Mesenchymal stem cell (in vitro differentiated cells and primary cell): ENCODE data around the gene CYYR1.

Experiments
- DNase-seq: peaks from one replicate; pipeline ENCODE4 v3.0.0-alpha.2; 2013
- H2AFZ ChIP-seq: one replicate; pipeline ENCODE4 v1.6.1; 2013; ENCODE audit warnings: low read depth, mild to moderate bottlenecking, control low read depth, inconsistent platforms, low read length, moderate library complexity
- H2AK5ac ChIP-seq: 2 replicates; pipeline ENCODE4 v1.6.1; 2013; ENCODE audit warnings: low read length, moderate library complexity, mild to moderate bottlenecking, inconsistent platforms; ENCODE audit not compliant: severe bottlenecking
- H2BK120ac ChIP-seq: one replicate; pipeline ENCODE4 v1.6.1; 2013; ENCODE audit warnings: low read depth, mild to moderate bottlenecking, inconsistent platforms, low read length, moderate library complexity
- H2BK12ac ChIP-seq, 2 experiments: one replicate each; pipeline ENCODE4 v1.6.1; 2013; ENCODE audit warnings: inconsistent platforms in 2 of 2, low read length in 2 of 2, mild to moderate bottlenecking in 2 of 2, moderate library complexity in 2 of 2, control low read depth in 1 of 2
- H2BK15ac ChIP-seq: one replicate; pipeline ENCODE4 v1.6.1; 2013; ENCODE audit warnings: mild to moderate bottlenecking, low read depth, inconsistent platforms; ENCODE audit not compliant: poor library complexity, severe bottlenecking
- H2BK5ac ChIP-seq: 2 replicates; pipeline ENCODE4 v1.6.1; 2013; ENCODE audit warnings: low read depth, mild to moderate bottlenecking, low read length, control low read depth, inconsistent platforms; ENCODE audit not compliant: poor library complexity, severe bottlenecking
- H3K14ac ChIP-seq, 2 experiments: one replicate each; pipeline ENCODE4 v1.6.1; 2013; ENCODE audit warnings: inconsistent platforms in 2 of 2, low read length in 2 of 2, control low read depth in 1 of 2, mild to moderate bottlenecking in 1 of 2, moderate library complexity in 1 of 2
- H3K18ac ChIP-seq, 2 experiments: one replicate each; pipeline ENCODE4 v1.6.1; 2013; ENCODE audit warnings: inconsistent platforms in 2 of 2, low read length in 2 of 2, control low read depth in 1 of 2, low read depth in 1 of 2, mild to moderate bottlenecking in 1 of 2
- H3K23ac ChIP-seq, 2 experiments: one replicate each; pipeline ENCODE4 v1.6.1; 2013; ENCODE audit warnings: inconsistent platforms in 2 of 2, low read length in 2 of 2, mild to moderate bottlenecking in 2 of 2, moderate library complexity in 2 of 2, control low read depth in 1 of 2
- H3K27ac ChIP-seq: 2 replicates; pipeline ENCODE4 v1.5.1; 2013; ENCODE audit warnings: mild to moderate bottlenecking, moderate library complexity, low read length, control low read depth, inconsistent platforms; ENCODE audit not compliant: poor library complexity, severe bottlenecking
- H3K27me3 ChIP-seq, 2 experiments: 2 replicates each; pipeline versions ENCODE4 v1.6.1 to v1.7.0; 2013; ENCODE audit warnings: low read length in 2 of 2, mild to moderate bottlenecking in 2 of 2, moderate library complexity in 2 of 2, control low read depth in 1 of 2, inconsistent platforms in 1 of 2; ENCODE audit not compliant: control insufficient read depth in 1 of 2, insufficient read depth in 1 of 2
- H3K36me3 ChIP-seq, 2 experiments: 2 replicates each; pipeline versions ENCODE4 v1.6.1 to v1.7.0; 2013; ENCODE audit warnings: low read length in 2 of 2, control low read depth in 1 of 2, inconsistent platforms in 1 of 2, low read depth in 1 of 2, mild to moderate bottlenecking in 1 of 2; ENCODE audit not compliant: insufficient read depth in 2 of 2, control insufficient read depth in 1 of 2
- H3K4ac ChIP-seq, 2 experiments: one replicate each; pipeline ENCODE4 v1.6.1; 2013; ENCODE audit warnings: inconsistent platforms in 2 of 2, low read length in 2 of 2, mild to moderate bottlenecking in 2 of 2, moderate library complexity in 2 of 2, control low read depth in 1 of 2, low read depth in 1 of 2
- H3K4me1 ChIP-seq: 2 replicates; pipeline ENCODE4 v1.6.1; 2013; ENCODE audit warnings: low read depth, low read length, control low read depth; ENCODE audit not compliant: control insufficient read depth, insufficient read depth
- H3K4me2 ChIP-seq: 2 replicates; pipeline ENCODE4 v1.6.1; 2013; ENCODE audit warnings: low read length, mild to moderate bottlenecking, inconsistent platforms; ENCODE audit not compliant: poor library complexity, severe bottlenecking
- H3K4me3 ChIP-seq, 2 experiments: 2 replicates each; pipeline versions ENCODE4 v1.5.1 to v1.7.0; 2013; ENCODE audit warnings: low read length in 2 of 2, mild to moderate bottlenecking in 2 of 2, control low read depth in 1 of 2, low read depth in 1 of 2; ENCODE audit not compliant: insufficient read depth in 1 of 2
- H3K79me1 ChIP-seq: replicated peaks from 2 replicates; pipeline ENCODE4 v1.6.1; 2013; ENCODE audit warnings: mild to moderate bottlenecking, control low read depth, low read length, inconsistent platforms; ENCODE audit not compliant: poor library complexity, severe bottlenecking
- H3K9ac ChIP-seq: 2 replicates; pipeline ENCODE4 v1.7.0; 2013; ENCODE audit warnings: mild to moderate bottlenecking, low read length, moderate library complexity
- H3K9me3 ChIP-seq: 2 replicates; pipeline ENCODE4 v1.7.0; 2013; ENCODE audit warnings: mild to moderate bottlenecking, low read length; ENCODE audit not compliant: control insufficient read depth
- H4K8ac ChIP-seq: one replicate; pipeline ENCODE4 v1.6.1; 2013; ENCODE audit warnings: inconsistent platforms, mild to moderate bottlenecking, low read length, moderate library complexity
- H4K91ac ChIP-seq: one replicate; pipeline ENCODE4 v1.6.1; 2013; ENCODE audit warnings: mild to moderate bottlenecking, low read length, inconsistent platforms
- WGBS: methylation state at CpG from one replicate; pipeline ENCODE4 v1.1.7; 2013; ENCODE audit warnings: mixed read lengths; 5-methylcytosine and 5-hydroxymethylcytosine counted together

The CYYR1 gene

GRCh38 chr21:26591543-26591942, 18.5 kb upstream of the CYYR1 start:
- Histone ChIP-seq H3K4me1 (peaks cover 2% of the 10 kb centered on the region), H2AFZ (no peak overlapping the region), H2AK5ac (no peak overlapping the region), H2BK15ac (no peak overlapping the region), H2BK5ac (no peak overlapping the region), H3K4ac (no peak overlapping the region), H3K23ac (no peak overlapping the region), H3K79me1 (no peaks in the 10 kb centered on the region), H3K18ac (no peak overlapping the region), H3K4me3 (no peak overlapping the region), H4K8ac (no peak overlapping the region), H4K91ac (no peak overlapping the region), H3K14ac (no peak overlapping the region), H3K36me3 (no peaks in the 10 kb centered on the region), H3K27ac (no peak overlapping the region), H3K27me3 (peaks cover 0 to 20% of the 10 kb centered on the region in 2 experiments), H2BK12ac (no peak overlapping the region), H2BK120ac (no peak overlapping the region), H3K4me2 (no peak overlapping the region), H3K9ac (no peak overlapping the region), H3K9me3 (no peaks in the 10 kb centered on the region)
- 94% methylated on average over 5 of the region's 5 CpGs for WGBS
- DNase-seq: no peak

- Histone ChIP-seq H4K91ac (no peak overlapping the region), H3K14ac (no peak overlapping the region), H2BK120ac (no peak overlapping the region), H3K27ac (no peak overlapping the region), H2BK5ac (no peak overlapping the region), H3K9ac (peak overlapping the region; percentile 53), H3K4me1 (peaks cover 2% of the 10 kb centered on the region), H3K4ac (no peak overlapping the region), H3K23ac (no peak overlapping the region), H3K4me3 (peak overlapping the region in 1 of 2 experiments; percentile 55), H3K18ac (no peak overlapping the region), H3K27me3 (peaks cover 0 to 30% of the 10 kb centered on the region in 2 experiments), H4K8ac (no peak overlapping the region), H2AFZ (no peak overlapping the region), H3K9me3 (no peaks in the 10 kb centered on the region), H3K79me1 (no peaks in the 10 kb centered on the region), H3K36me3 (no peaks in the 10 kb centered on the region), H3K4me2 (no peak overlapping the region), H2BK15ac (no peak overlapping the region), H2BK12ac (no peak overlapping the region), H2AK5ac (no peak overlapping the region)
- DNase-seq: no peak
- WGBS: 86% methylated on average over 1 of the region's 7 CpGs
Measured at GRCh38 chr21:26588446-26588845, 15.4 kb upstream of the CYYR1 start.

GRCh38 chr21:26587736-26588201, 14.7 kb upstream of the CYYR1 start:
- H4K91ac ChIP-seq: no peak overlapping the region
- 69% methylated on average over 7 of the region's 9 CpGs for WGBS
- DNase-seq: peak; percentile 43
- H2AK5ac ChIP-seq: no peak overlapping the region
- no peaks in the 10 kb centered on the region for H3K79me1 ChIP-seq
- no peak overlapping the region for H2BK12ac ChIP-seq
- H2BK5ac ChIP-seq: no peak overlapping the region
- no peak overlapping the region for H3K27ac ChIP-seq
- H3K36me3 ChIP-seq: no peaks in the 10 kb centered on the region
- H3K9ac ChIP-seq: peak overlapping the region; percentile 53
- no peak overlapping the region for H3K18ac ChIP-seq
- H3K4me1 ChIP-seq: peaks cover 2% of the 10 kb centered on the region
- H3K9me3 ChIP-seq: peaks cover 4% of the 10 kb centered on the region
- peaks cover 0 to 26% of the 10 kb centered on the region in 2 experiments for H3K27me3 ChIP-seq
- H3K4me2 ChIP-seq: no peak overlapping the region
- H4K8ac ChIP-seq: no peak overlapping the region
- H3K23ac ChIP-seq: no peak overlapping the region
- no peak overlapping the region for H3K4ac ChIP-seq
- no peak overlapping the region for H2AFZ ChIP-seq
- peak overlapping the region in 1 of 2 experiments; percentile 55 for H3K4me3 ChIP-seq
- no peak overlapping the region for H2BK15ac ChIP-seq
- no peak overlapping the region for H3K14ac ChIP-seq
- no peak overlapping the region for H2BK120ac ChIP-seq

GRCh38 chr21:26583769-26584168, 10.7 kb upstream of the CYYR1 start:
- H3K36me3 ChIP-seq: no peaks in the 10 kb centered on the region

More at GRCh38 chr21:26583769-26584168, 10.7 kb upstream of the CYYR1 start:
- Histone ChIP-seq H3K18ac (no peak overlapping the region), H3K4me1 (peaks cover 2% of the 10 kb centered on the region), H2BK15ac (no peak overlapping the region), H4K91ac (no peak overlapping the region), H2BK12ac (no peak overlapping the region), H3K23ac (no peak overlapping the region), H4K8ac (no peak overlapping the region), H3K79me1 (no peaks in the 10 kb centered on the region), H3K9me3 (peaks cover 42% of the 10 kb centered on the region), H2BK120ac (no peak overlapping the region), H3K27ac (no peak overlapping the region), H3K4me2 (no peak overlapping the region), H3K4ac (no peak overlapping the region), H3K9ac (no peak overlapping the region), H3K14ac (no peak overlapping the region), H2AK5ac (no peak overlapping the region), H3K4me3 (no peak overlapping the region), H3K27me3 (peaks cover 0 to 12% of the 10 kb centered on the region in 2 experiments), H2AFZ (no peak overlapping the region), H2BK5ac (no peak overlapping the region)
- DNase-seq: no peak
- WGBS: 83% methylated on average over 2 of the region's 3 CpGs
